MM.1S (cell line): ENCODE data around the gene GUCA1A.

Source experiments
- DNase-seq: peaks from one replicate; pipeline ENCODE4 v3.0.0-alpha.2; 2015
- H2AFZ ChIP-seq: fragments of 300-600 bp; sonication (generic); 2 replicates; pipeline ENCODE4 v1.6.0; 2016; ENCODE audit warnings: antibody characterized with exemption, low read length
- H3F3A ChIP-seq: fragments of 300-600 bp; sonication (generic); 2 replicates; pipeline ENCODE4 v1.6.1; 2016; ENCODE audit warnings: mild to moderate bottlenecking, antibody characterized with exemption, low read length, moderate library complexity, mixed read lengths; ENCODE audit not compliant: insufficient read depth
- H3K27ac ChIP-seq: fragments of 300-600 bp; sonication (generic); 2 replicates; pipeline ENCODE4 v1.5.1; 2016; ENCODE audit warnings: mild to moderate bottlenecking, low read length
- H3K27me3 ChIP-seq: fragments of 300-600 bp; sonication (generic); replicated peaks from 2 replicates; pipeline ENCODE4 v1.6.0; 2016; ENCODE audit warnings: low read length; ENCODE audit not compliant: insufficient read depth
- H3K36me3 ChIP-seq: fragments of 300-600 bp; sonication (generic); replicated peaks from 2 replicates; pipeline ENCODE4 v1.6.1; 2016; ENCODE audit warnings: mild to moderate bottlenecking, low read length, mixed read lengths; ENCODE audit not compliant: insufficient read depth
- H3K4me1 ChIP-seq: fragments of 300-600 bp; sonication (generic); 2 replicates; pipeline ENCODE4 v1.6.1; 2016; ENCODE audit warnings: low read length, mixed read lengths
- H3K4me2 ChIP-seq: fragments of 300-600 bp; sonication (generic); 2 replicates; pipeline ENCODE4 v1.6.0; 2016; ENCODE audit warnings: low read depth, low read length
- H3K4me3 ChIP-seq: fragments of 300-600 bp; sonication (generic); 2 replicates; pipeline ENCODE4 v1.5.1; 2016; ENCODE audit warnings: low read length, mixed read lengths
- H3K79me2 ChIP-seq: fragments of 300-600 bp; sonication (generic); 2 replicates; pipeline ENCODE4 v1.6.1; 2016; ENCODE audit warnings: mixed run types, low read length, mixed read lengths
- H3K9ac ChIP-seq: fragments of 300-600 bp; sonication (generic); 2 replicates; pipeline ENCODE4 v1.6.1; 2016; ENCODE audit warnings: low read length, mixed read lengths
- H3K9me2 ChIP-seq: fragments of 300-600 bp; sonication (generic); replicated peaks from 2 replicates; pipeline ENCODE4 v1.6.1; 2016; ENCODE audit warnings: mild to moderate bottlenecking, low read length, mixed read lengths; ENCODE audit not compliant: insufficient read depth
- H3K9me3 ChIP-seq: fragments of 300-600 bp; sonication (generic); replicated peaks from 2 replicates; pipeline ENCODE4 v1.6.1; 2016; ENCODE audit warnings: mild to moderate bottlenecking, low read length, mixed read lengths; ENCODE audit not compliant: insufficient read depth
- H4K20me1 ChIP-seq: fragments of 300-600 bp; sonication (generic); 2 replicates; pipeline ENCODE4 v1.6.1; 2016; ENCODE audit warnings: mild to moderate bottlenecking, low read length, moderate library complexity, mixed read lengths; ENCODE audit not compliant: insufficient read depth
- CTCF ChIP-seq: fragments of 300-600 bp; sonication (generic); IDR thresholded peaks from 2 replicates; pipeline ENCODE4 v1.5.1; 2016; ENCODE audit warnings: antibody characterized with exemption, low read length, mixed read lengths
- EZH2 ChIP-seq: fragments of 300-600 bp; sonication (generic); optimal IDR thresholded peaks from 2 replicates; pipeline ENCODE3; 2017; ENCODE audit warnings: low read depth, mild to moderate bottlenecking, antibody characterized with exemption, low read length, mixed read lengths
- EZH2phosphoT487 ChIP-seq: fragments of 300-600 bp; sonication (generic); IDR thresholded peaks from 2 replicates; pipeline ENCODE4 v1.6.1; 2018; ENCODE audit warnings: antibody characterized with exemption, low read length

Gene GUCA1A

DNA sequence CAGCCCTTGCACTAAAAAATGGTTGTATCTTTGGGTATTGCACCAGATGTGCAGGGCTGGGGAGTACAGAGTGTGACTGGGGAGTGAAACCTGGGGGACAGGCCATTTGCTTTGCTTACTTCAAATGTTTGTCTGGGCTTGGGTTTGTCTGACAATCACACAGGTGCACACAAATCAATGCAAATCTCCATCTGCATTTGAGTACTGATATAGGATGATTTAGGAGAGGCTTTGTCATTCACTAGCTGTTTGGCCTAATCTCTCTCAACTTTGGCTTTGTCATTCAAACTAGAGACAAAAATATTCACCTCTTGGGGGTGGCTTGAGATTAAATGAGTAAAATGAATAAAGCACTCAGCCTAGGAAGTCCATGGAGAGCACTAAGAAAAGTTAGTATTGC, 3.8 kb downstream of the GUCA1A start:
- H3K4me3 ChIP-seq, result no peak overlapping the region
- TF ChIP-seq EZH2phosphoT487 (no peak), EZH2 (no peak), CTCF (no peak)

DNA sequence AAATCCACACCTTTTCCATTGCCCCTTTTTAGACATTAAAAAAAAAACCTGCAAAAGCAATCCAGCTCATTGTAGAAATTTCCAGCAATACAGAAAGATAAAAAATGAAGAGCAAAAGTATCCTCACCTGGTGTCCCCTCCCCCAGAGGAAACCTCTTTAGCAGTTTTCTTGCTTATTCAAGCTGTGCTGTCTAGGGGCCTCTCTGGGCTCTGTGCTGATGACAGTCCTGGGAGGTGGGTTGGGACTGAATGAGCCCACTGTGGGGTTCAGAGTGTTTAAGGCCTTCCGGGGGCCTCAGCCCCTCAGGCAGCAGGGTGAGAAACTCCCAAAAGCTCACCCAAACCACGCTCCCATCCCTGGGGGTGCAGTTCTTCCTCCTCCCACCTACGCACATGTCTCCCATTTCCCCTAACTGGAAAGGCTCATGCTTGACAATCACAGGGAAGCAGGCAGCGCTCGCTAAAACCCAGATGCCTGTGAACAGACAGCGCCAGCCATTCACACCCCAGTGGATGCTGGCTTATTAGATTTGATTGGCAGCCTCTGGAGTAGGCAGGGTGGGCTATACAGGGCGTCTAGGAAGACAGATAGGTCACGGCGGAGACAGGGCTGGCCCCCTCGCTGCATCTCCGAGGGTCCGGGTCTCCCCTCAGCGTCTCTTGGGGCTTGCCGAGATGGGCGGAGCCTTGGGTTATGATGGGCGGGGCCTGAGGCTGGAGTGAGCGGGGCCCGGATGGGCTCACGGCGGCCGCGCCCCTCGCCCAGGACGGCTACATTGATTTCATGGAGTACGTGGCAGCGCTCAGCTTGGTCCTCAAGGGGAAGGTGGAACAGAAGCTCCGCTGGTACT, 4.6 kb downstream of the GUCA1A start:
- Histone ChIP-seq H3K4me1 (no peaks in the 10 kb centered on the region), H3K4me2 (no peak overlapping the region), H3K27me3 (0 out of 2 replicates have a peak, but pooled peaks cover 7% of the 10 kb centered on the region), H3K4me3 (no peak overlapping the region), H3F3A (no peaks in the 10 kb centered on the region), H3K36me3 (no peaks in the 10 kb centered on the region), H3K9me3 (no peaks in the 10 kb centered on the region), H2AFZ (no peak overlapping the region), H3K9me2 (no peaks in the 10 kb centered on the region), H4K20me1 (no peaks in the 10 kb centered on the region), H3K79me2 (no peaks in the 10 kb centered on the region), H3K9ac (no peak overlapping the region), H3K27ac (no peak overlapping the region)
- TF ChIP-seq CTCF (no peak), EZH2phosphoT487 (no peak), EZH2 (no peak)
- no peak for DNase-seq

More for the DNA sequence above, 3.8 kb downstream of the GUCA1A start:
- Histone ChIP-seq H2AFZ (no peak overlapping the region), H3K36me3 (no peaks in the 10 kb centered on the region), H3K79me2 (no peaks in the 10 kb centered on the region), H3K4me1 (no peaks in the 10 kb centered on the region), H3K4me2 (no peak overlapping the region), H3K9me3 (no peaks in the 10 kb centered on the region), H3K9ac (no peak overlapping the region), H3K27me3 (0 out of 2 replicates have a peak, but pooled peaks cover 7% of the 10 kb centered on the region), H3K9me2 (no peaks in the 10 kb centered on the region), H3F3A (no peaks in the 10 kb centered on the region), H3K27ac (no peak overlapping the region), H4K20me1 (no peaks in the 10 kb centered on the region)
- no peak for DNase-seq

GRCh38 chr6:42179261-42179944, 6.2 kb downstream of the GUCA1A start:
- H3K4me2 ChIP-seq, result no peak overlapping the region
- DNase-seq, result no peak
- H4K20me1 ChIP-seq, result no peaks in the 10 kb centered on the region
- no peak overlapping the region for H3K9ac ChIP-seq
- peaks cover 7% of the 10 kb centered on the region; the same call in 1 of the 2 replicates for H3K27me3 ChIP-seq
- no peaks in the 10 kb centered on the region for H3K4me1 ChIP-seq
- no peak overlapping the region for H2AFZ ChIP-seq
- H3K4me3 ChIP-seq, result no peak overlapping the region
- H3K27ac ChIP-seq, result no peak overlapping the region
- no peaks in the 10 kb centered on the region for H3K9me3 ChIP-seq
- TF ChIP-seq EZH2phosphoT487, result no peak
- no peak for TF ChIP-seq CTCF
- no peak for TF ChIP-seq EZH2
- H3K36me3 ChIP-seq, result no peaks in the 10 kb centered on the region
- no peaks in the 10 kb centered on the region for H3F3A ChIP-seq
- no peaks in the 10 kb centered on the region for H3K79me2 ChIP-seq
- H3K9me2 ChIP-seq, result no peaks in the 10 kb centered on the region
